ENCODE data around the gene CNST.

CNST gene

DNA sequence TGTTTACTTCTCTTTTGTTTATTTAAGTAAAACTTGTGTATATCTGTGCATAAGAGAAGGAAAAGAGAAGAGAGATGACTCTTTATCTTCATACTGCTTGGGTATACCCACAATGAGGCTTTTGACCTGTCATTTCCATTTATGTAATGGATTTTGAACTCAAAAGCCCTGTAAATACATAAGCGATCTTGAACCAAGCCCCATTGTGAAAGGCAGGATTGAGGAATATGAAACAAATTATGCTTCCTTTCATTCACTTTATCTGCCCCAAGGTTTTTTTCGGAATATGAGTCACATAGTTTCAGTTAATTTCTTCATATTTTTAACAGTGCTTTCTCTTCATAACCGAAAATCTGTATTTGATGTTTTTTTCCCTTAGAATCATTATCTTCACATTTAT, 21.4 kb downstream of the CNST start:
- no peak for TF ChIP-seq POLR2AphosphoS5 (IDR thresholded peaks at IDR 0.05; ENCODE audit: low read depth, low read length)
- TF ChIP-seq TAF1 (IDR thresholded peaks at IDR 0.05; ENCODE audit: borderline replicate concordance, insufficient read depth, low read length) = no peak
- TF ChIP-seq, protein P1, sequence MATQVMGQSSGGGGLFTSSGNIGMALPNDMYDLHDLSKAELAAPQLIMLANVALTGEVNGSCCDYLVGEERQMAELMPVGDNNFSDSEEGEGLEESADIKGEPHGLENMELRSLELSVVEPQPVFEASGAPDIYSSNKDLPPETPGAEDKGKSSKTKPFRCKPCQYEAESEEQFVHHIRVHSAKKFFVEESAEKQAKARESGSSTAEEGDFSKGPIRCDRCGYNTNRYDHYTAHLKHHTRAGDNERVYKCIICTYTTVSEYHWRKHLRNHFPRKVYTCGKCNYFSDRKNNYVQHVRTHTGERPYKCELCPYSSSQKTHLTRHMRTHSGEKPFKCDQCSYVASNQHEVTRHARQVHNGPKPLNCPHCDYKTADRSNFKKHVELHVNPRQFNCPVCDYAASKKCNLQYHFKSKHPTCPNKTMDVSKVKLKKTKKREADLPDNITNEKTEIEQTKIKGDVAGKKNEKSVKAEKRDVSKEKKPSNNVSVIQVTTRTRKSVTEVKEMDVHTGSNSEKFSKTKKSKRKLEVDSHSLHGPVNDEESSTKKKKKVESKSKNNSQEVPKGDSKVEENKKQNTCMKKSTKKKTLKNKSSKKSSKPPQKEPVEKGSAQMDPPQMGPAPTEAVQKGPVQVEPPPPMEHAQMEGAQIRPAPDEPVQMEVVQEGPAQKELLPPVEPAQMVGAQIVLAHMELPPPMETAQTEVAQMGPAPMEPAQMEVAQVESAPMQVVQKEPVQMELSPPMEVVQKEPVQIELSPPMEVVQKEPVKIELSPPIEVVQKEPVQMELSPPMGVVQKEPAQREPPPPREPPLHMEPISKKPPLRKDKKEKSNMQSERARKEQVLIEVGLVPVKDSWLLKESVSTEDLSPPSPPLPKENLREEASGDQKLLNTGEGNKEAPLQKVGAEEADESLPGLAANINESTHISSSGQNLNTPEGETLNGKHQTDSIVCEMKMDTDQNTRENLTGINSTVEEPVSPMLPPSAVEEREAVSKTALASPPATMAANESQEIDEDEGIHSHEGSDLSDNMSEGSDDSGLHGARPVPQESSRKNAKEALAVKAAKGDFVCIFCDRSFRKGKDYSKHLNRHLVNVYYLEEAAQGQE (IDR thresholded peaks at IDR 0.05; ENCODE audit: insufficient read depth in 1 of 2, low read depth in 2 of 2, low read length in 2 of 2) = no peak
- TF ChIP-seq FOXP2 (optimal IDR thresholded peaks at IDR 0.05; ENCODE audit: borderline replicate concordance, extremely low read depth, extremely low read length, insufficient read depth) = no peak
- no peak for TF ChIP-seq SIN3A (IDR thresholded peaks at IDR 0.05; ENCODE audit: borderline replicate concordance, insufficient read depth, low read length)

DNA sequence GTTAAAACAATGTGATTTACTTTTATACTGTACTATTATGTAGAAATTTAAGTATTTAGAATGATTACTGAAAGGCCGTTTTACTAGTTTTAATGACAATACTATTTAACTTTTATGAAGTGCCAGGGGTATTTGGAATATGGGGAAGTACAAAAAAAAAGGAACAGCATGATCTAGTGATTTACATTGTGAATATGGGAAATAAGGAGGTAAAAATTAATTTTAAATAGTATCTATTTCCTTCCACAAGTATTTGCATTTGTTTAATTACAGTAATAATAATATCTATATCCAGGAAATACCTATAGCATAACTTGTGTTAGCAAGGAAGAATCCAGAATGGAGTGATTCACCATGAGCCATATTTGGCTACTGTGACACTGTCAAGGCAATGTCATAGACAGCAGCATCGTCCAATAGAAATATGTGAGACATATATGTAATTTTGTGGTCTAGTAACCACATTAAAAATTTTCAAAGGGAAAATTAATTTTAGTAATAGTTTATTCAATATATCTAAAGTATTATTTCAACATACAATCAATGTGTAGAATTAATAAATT, 22.0 kb downstream of the CNST start:
- TF ChIP-seq POLR2AphosphoS5 (IDR thresholded peaks at IDR 0.05; ENCODE audit: low read depth, low read length) (no peak), TAF1 (IDR thresholded peaks at IDR 0.05; ENCODE audit: borderline replicate concordance, insufficient read depth, low read length) (no peak), SIN3A (IDR thresholded peaks at IDR 0.05; ENCODE audit: borderline replicate concordance, insufficient read depth, low read length) (no peak), FOXP2 (optimal IDR thresholded peaks at IDR 0.05; ENCODE audit: borderline replicate concordance, extremely low read depth, extremely low read length, insufficient read depth) (no peak)
- TF ChIP-seq, protein P1 (IDR thresholded peaks at IDR 0.05; ENCODE audit: insufficient read depth in 1 of 2, low read depth in 2 of 2, low read length in 2 of 2) = no peak

GRCh38 chr1:246591047-246591446, 24.8 kb downstream of the CNST start:
- TF ChIP-seq, protein P1 (IDR thresholded peaks at IDR 0.05; ENCODE audit: insufficient read depth in 1 of 2, low read depth in 2 of 2, low read length in 2 of 2) = no peak
- TF ChIP-seq TAF1 (IDR thresholded peaks at IDR 0.05; ENCODE audit: borderline replicate concordance, insufficient read depth, low read length) (no peak), FOXP2 (optimal IDR thresholded peaks at IDR 0.05; ENCODE audit: borderline replicate concordance, extremely low read depth, extremely low read length, insufficient read depth) (no peak), POLR2AphosphoS5 (IDR thresholded peaks at IDR 0.05; ENCODE audit: low read depth, low read length) (no peak), SIN3A (IDR thresholded peaks at IDR 0.05; ENCODE audit: borderline replicate concordance, insufficient read depth, low read length) (no peak)

- TF ChIP-seq FOXP2 (optimal IDR thresholded peaks at IDR 0.05; ENCODE audit: borderline replicate concordance, extremely low read depth, extremely low read length, insufficient read depth) (no peak), SIN3A (IDR thresholded peaks at IDR 0.05; ENCODE audit: borderline replicate concordance, insufficient read depth, low read length) (no peak), TAF1 (IDR thresholded peaks at IDR 0.05; ENCODE audit: borderline replicate concordance, insufficient read depth, low read length) (no peak), POLR2AphosphoS5 (IDR thresholded peaks at IDR 0.05; ENCODE audit: low read depth, low read length) (no peak)
- TF ChIP-seq, protein P1 (IDR thresholded peaks at IDR 0.05; ENCODE audit: insufficient read depth in 1 of 2, low read depth in 2 of 2, low read length in 2 of 2) = no peak
These were observed 25.2 kb downstream of the CNST start for GRCh38 chr1:246591504-246591903.
